ENCODE results near the gene MGAT3.

MGAT3 gene

DNA sequence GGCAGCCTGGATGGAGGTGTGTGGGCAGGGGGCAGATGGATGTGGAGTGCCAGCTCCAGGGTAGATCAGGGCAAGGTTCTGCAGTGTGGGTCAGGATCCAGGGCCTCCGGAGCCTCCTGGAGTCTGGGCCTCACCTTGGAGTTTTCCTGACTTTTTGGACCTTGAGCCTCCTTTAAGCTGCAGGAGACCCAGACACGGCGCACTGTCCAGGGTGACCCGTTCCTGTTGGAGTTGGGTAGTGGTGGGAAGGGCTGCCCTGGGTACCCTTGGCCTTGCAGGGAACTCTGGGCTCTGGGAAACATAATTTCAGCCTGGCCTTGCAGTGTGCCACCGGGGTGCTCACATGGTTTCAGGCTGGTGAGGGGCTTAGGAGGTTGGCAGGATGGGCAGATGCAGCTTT, 17.0 kb downstream of the MGAT3 start:
- DNase-seq, result no peak

DNA sequence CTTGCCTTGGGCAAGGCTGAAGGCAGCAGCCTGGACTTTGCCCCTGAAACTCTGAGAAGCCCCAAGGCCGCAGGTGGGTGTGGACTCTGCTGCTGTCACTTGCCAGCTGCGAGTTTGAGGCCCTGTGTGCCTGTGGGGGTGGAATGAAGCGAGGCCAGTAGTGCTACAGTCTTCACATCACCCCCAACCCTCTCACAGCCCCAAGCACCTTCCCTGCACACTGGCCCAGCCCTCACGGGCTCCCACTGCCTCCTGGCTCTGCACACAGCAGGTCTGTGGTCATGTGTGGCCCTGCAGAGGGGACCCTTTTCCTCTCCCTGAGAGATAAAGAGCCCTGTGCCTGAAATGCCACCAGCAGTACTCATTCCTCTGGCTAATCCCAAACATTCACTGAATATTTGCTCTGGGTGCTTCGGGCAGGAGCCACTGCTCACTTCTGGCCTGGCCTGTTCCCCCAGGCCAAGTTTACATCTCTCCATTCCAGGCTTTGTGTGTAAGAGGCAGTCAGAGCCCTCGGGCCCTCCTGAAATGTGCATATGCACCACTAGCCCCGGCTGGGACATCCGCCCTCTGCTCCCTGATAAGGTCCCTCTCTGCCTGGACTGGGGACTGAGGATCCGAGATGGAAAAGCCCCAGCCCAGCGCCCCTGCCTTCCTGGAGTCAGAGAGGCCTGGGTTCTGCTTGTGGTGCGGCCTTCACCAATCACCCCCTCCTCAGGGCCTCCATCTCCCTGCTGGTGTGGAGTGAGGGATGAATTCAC, 17.7 kb downstream of the MGAT3 start:
- no peak for DNase-seq

DNA sequence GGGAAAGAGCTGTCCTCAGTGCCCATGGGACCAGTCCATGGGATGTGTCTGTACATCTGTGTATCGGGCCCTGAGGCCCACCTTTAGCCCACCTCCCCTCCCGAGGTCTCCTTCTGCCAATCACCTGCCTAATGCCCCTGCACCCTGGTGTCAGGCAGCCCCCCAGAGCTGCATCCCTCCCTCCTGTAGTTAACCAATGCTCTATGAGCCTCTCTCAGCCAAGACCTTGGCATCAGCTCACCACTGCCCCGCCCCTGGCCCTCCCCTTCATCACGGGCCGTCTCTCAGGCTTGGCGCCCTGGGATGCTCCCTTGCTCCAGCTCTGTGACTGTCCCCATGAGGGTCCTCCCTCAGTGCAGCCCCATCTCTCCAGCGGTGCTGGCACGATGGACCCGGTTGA, 18.5 kb downstream of the MGAT3 start:
- no peak for DNase-seq

DNA sequence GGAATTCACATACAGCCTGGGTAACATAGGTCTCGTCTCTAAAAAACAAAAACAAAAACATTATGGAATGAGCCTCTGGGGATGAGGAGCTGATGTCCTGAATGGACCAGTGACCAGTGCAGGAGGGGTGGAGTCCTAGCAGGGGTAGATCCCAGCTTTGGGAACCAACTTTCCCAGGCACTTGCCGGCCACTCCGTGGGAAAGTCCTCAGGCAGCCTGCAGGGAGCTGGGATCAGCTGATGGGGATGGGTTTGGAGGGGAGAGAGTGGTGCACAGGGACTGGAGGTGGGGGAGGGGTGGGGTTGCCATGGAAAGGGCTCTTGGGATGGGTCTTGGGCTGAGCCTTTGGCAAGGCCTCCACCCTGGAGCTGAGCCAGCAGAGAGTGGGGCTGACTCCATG, 19.1 kb downstream of the MGAT3 start:
- DNase-seq, result no peak

DNA sequence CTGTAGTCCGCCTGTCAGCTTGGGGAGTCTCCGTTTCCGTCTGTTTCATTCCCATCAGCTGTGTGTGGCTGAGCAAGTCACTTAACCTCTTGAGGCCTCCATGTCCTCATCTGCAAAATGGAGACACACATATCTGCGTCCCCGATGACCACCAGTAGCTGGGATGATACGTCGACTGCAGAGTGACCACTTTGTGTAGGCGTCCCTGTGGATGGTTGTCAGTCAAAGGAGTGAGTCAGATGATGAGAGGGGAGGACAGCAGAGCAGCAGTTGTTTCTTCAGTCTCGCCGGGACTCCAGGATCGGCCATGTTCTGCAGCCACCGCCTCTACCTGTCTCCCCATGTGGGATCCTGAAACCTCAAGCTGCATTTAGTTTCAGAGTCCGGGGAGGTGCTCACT, 19.9 kb downstream of the MGAT3 start:
- no peak for DNase-seq

DNA sequence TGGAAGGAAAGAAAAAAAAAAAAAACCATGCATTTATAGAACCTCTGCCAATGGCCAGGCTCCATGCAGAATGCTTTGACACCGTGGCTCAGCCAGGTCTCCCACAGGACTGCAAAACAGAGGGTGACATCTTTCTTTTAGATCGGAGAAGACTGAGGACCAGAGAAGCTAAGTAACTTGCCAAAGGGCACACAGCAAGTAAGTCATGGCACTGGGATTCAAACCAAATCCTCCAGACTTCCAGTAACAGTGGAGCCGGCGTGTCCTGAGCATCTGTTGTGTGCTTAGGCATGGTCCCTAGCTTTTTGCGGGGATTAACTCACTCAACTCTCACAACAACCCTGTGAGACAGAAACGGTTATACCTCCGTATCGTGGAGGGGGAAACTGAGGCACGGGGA, 20.7 kb downstream of the MGAT3 start:
- no peak for DNase-seq

DNA sequence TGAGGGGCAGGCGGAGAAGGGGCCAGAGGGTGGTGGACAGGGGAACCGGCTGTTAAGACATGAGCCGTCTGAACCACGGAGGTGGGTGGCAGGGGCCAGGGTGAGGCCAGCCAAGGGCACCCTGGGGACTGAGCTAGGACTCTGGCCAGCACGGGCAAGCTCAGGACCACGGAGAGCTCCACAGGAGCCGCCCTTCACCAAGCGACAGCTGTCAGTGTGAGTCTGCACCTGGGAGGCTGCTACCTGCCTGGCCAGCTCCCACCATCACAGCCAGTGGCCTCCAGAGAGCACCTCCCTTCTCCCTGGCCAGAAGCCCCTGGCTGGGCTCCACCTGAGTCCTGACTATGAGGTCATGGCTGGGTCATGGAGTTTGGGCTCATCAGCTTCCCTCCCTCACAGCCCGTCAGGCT, 21.6 kb downstream of the MGAT3 start:
- DNase-seq, result no peak

DNA sequence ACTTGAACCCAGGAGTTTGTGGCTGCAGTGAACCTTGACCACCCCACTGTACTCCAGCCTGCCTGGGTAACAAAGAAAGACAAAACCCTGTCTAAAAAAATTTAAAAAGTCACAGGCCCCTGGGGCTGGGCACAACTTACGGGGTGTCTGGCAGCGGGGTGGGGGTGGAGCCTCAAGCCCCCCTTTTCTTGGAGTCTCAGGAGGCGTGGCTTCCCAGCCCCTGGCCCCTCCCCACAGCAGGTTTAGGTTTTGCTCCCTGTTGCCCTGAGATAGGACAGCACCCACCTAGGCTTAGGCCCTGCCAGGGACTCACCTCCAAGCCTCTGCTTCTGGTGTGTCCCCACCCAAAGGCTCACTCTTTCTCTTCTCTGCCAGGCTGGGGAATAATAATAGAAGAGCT, 22.4 kb downstream of the MGAT3 start:
- no peak for DNase-seq

DNA sequence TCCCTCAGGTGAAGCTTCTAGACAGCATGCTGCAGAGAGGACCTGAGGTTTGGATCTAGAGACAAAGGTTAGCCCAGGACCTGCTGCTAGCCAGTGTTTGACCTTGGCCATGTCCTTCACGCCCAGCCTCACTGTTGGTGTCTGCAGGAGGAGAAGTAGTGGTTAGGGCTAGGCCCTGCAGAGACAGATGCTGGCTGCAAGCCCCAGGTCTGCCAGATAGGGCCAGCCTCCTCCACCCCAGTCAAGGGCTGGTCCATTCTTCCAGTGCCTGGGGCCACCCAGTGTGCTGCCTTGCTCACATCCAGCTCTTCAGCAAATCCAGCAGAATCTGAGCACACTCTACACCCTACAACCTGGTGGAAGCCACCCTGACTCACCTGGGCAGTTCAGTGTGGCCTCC, 23.7 kb downstream of the MGAT3 start:
- DNase-seq, result no peak

DNA sequence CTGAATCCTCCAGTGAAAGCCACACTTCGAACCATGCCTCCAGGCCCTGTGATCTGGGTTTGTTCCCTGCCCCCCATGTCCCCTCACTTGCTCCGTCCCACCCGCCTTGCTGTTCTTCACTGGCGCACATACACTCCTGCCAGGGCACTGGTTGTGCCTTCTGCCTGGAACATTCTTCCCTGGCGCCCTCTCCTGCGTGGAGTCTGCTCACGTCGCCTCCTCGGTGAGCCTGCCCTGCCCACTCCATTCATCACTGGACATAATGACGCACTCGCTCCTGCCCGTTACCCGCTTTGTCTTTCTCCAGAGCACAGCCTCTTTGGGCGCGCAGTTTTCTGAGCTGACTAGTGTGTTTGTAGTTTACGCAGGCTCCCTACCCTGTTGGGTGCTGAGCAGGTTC, 24.2 kb downstream of the MGAT3 start:
- no peak for DNase-seq

DNA sequence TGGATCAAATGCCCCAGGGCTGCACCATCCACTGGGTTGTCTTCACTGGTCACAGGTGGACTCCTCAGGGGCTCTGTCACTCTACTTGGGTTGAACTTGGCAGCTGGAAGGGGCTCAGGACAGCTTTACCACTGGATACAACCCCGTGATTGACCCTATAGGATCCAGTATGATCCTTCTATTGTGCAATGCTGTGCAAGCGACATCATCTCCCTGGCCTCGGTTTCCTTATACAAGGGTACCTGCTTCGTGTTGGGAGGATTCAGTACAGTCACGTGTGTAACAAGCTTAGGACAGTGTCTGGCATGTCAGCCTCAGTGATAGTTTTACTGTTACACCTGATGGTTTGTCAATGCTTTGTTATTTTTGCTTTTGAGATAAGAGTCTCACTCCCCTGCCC, 24.8 kb downstream of the MGAT3 start:
- no peak for DNase-seq

DNA sequence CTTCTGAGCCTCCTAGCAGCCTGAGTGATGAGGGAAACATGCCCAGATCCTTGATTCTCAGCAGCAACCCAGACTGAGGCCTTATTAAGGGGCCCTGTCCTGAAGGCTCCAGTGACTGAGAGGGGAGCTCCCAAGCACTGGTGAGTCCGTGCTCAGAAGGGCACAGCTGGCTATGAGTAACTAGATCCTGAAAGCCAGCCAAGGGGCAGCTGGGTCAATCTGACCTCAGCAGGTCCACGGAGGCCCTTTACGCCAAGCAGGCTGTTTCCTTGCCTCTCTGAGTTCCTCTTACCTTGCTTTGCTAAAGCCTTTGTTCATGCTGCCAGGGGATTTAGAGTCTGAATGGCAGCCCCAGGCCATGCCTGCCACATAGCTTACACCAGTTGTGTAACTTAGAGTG, 26.0 kb downstream of the MGAT3 start:
- no peak for DNase-seq

DNA sequence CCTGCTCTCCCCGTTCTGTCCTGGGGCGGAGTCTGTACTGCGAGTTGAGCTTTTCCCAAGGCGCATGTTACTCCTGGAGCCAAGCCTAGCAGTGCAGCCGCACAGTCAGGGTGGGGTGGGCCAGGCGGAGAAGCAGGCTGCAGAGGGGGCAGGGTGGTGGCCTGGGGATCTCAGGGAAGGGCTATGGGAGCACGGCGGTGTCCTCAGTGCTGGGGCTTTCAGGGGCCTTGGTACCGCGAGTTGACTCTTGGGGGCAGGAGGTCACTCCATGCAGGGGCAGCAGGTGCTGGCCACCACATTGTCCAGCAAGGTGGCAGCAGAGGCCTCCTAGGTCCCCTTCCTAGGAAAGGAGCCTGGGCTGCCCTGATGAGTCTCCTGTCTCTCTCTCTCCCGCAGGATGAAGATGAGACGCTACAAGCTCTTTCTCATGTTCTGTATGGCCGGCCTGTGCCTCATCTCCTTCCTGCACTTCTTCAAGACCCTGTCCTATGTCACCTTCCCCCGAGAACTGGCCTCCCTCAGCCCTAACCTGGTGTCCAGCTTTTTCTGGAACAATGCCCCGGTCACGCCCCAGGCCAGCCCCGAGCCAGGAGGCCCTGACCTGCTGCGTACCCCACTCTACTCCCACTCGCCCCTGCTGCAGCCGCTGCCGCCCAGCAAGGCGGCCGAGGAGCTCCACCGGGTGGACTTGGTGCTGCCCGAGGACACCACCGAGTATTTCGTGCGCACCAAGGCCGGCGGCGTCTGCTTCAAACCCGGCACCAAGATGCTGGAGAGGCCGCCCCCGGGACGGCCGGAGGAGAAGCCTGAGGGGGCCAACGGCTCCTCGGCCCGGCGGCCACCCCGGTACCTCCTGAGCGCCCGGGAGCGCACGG, 30.4 kb downstream of the MGAT3 start:
- DNase-seq, result no peak

DNA sequence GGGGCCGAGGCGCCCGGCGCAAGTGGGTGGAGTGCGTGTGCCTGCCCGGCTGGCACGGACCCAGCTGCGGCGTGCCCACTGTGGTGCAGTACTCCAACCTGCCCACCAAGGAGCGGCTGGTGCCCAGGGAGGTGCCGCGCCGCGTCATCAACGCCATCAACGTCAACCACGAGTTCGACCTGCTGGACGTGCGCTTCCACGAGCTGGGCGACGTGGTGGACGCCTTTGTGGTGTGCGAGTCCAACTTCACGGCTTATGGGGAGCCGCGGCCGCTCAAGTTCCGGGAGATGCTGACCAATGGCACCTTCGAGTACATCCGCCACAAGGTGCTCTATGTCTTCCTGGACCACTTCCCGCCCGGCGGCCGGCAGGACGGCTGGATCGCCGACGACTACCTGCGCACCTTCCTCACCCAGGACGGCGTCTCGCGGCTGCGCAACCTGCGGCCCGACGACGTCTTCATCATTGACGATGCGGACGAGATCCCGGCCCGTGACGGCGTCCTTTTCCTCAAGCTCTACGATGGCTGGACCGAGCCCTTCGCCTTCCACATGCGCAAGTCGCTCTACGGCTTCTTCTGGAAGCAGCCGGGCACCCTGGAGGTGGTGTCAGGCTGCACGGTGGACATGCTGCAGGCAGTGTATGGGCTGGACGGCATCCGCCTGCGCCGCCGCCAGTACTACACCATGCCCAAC, 31.2 kb downstream of the MGAT3 start:
- DNase-seq, result no peak

DNA sequence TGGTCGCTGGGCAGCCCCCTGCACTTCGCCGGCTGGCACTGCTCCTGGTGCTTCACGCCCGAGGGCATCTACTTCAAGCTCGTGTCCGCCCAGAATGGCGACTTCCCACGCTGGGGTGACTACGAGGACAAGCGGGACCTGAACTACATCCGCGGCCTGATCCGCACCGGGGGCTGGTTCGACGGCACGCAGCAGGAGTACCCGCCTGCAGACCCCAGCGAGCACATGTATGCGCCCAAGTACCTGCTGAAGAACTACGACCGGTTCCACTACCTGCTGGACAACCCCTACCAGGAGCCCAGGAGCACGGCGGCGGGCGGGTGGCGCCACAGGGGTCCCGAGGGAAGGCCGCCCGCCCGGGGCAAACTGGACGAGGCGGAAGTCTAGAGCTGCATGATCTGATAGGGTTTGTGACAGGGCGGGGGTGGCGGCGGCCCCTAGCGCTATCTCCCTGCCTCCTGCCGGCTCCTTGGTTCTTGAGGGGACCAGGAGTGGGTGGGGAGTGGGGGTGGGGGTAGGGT, 31.8 kb downstream of the MGAT3 start:
- no peak for DNase-seq

DNA sequence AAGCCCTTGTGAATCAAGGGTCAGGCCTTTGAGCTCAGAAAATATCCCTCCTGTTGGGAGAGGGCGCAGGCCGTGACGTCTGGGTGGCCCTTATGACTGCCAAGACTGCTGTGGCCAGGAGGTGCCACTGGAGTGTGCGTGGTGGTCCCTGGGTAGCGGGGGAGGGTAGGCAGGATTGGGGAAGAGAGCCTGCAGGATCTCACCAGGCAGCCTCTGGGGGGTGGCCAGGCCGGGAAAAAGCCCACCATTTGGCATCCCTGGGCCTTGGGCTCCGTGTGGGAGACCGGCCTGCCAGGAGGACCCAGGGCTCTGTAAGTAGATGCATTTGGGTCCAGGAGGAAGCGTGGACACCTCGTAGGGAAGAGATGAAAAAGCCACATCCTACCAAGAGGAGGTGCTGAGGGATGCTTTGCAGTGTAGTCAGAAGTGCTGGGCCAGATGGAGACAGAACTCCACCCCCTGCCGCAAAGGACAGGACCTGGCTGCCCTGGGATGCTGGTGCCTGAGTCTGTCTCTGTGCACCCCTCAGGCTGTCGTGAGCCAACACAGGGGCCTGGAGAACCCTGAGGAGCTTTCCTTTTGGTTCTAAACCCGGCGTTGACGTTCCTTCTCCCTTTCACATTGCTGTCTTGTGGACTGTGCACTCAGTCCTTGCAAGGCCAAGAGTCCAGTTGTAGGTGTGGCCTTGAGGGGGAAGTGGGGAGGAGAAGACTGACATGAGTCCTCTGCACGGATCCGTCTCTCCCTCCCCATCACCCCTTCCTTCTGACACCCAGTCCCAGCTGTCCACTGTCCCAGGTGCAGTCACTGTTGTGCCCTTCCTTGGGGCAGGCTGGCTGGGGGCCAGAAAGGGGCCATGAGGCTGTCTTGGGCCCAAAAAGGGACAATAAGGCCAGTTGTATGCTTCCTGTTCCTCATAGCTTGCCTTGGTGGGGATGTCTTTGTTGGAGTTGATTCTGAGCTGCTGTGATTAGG, 32.6 kb downstream of the MGAT3 start:
- no peak for DNase-seq

DNA sequence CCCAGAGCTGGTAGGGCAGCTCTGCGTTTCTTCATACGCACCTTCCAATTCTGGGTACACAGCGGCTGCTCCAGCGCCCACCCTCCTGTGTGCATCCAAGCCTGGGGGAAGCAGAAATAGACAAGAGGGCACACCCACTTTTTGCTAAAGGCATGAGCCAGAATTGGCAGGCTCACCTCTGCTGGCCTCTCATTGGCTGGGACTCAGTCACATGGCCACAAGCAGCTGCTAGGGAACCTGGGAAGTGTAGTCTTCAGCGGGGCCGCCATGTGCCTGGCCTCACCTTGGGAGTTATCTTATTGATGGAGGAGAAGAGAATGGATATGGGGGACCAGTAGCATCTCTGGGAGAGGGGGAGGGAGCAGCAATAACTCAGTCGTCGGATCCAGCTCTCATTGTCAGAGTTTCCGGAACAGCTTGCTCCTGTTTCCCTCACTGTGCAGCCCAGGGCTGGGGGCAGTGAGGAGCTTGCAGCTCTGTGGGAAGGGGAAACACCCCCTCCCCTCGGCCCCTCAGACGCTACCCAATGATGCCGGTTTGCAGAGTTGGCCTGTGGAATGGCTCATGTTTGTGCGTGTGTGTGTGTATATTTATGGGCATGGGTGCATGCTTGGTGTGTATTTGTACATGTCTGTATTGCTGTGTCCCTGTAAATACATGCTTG, 33.5 kb downstream of the MGAT3 start:
- peak; percentile 67 for DNase-seq

DNA sequence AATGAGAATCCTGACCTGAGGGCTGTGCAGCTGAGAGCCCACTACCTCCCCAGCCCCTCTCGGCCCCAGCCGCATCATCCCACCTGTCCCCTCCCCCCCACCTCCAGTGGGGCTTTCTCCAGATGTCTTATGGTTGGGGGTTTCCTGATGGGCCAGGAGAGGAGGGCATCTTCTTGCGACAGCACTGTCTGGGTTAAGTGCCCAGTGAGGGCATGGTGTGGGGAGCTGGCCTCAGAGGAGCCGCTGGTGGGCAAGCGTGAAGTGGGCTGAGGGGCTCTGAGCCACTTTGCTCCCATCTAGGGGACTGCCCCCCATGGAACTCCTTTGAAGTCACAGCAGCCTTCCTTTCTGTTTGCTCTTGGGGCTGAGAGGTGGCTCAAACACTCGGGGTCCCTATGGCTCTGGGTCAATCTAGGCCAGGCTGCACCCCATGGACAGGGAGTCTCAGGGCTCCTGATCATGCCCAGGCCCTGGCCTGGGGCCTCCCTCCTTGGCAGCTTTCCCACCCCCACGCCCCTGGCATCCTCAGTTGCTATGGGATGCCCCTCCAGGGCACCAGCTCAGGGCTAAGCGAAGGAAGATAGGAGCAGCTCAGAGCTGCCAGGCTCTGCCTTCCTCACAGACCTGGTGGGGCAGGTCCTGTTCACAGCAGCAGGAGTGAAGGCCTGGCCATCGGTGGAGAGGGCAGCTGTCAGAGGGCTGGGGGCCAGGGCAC, 34.3 kb downstream of the MGAT3 start:
- no peak for DNase-seq

DNA sequence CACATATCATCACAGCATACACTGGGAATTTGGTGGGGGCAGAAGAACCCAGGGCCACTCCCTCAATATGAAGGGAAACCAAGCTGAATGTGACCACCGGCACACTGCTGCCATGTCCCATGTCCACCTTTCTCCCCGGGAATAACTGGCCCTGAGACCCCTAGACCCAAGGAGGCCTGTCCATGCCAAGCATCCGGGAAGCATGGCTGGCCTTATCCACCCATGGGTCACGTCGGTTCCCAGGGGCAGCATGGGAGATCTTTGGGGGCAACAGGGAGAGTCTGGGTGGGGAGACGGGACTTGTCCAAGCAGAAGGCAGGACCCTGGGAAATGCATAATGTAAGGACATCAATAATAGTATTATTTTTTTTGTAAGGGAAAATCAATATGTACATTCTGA, 34.9 kb downstream of the MGAT3 start:
- no peak for DNase-seq

DNA sequence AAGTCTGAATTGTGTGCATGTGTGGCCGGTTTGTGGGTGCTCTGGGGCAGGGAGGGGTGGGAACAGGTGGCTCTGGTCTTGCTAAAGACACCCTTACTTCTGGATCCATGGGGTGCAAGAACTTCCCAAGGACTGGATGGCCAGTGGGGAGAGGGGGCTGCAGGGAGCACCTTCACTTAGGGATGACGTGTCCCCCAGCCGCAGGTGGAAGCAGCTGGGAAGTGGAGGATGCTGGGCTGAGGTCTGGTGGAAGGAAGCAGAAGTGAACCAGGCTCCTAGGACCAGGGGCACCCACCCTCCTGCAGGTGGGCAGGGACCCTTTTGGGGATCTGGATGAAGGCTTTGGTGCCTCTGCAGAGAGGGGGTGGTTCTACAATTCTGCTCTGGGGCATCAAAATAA, 35.4 kb downstream of the MGAT3 start:
- DNase-seq, result no peak

DNA sequence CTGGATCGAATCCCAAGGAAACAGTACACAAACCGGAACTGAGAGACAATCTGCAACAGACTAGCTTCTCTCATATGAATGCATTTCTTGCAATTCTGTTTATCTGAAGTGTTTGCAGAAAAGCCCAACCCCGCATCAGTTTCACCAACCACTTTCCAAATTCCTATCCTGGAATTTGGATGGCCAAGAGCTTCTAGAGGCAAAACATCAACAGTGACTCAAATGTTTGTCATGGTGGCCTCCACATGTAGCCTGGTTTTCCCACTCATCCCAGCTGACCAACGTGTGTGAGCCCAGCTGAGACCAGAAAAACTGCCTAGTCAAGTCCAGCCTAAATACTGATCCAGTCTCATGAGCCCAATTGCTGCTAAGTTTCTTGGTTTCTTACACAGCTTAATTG, 36.9 kb downstream of the MGAT3 start:
- DNase-seq, result peak; percentile 72

Data from fibroblast of skin of right biceps (primary cell).